HL-60 (cell line): Measurements from ENCODE around the gene NBPF3.

ENCODE experiments used
- GABPA ChIP-seq: IDR thresholded peaks from 2 replicates; pipeline ENCODE4 v1.6.1; 2012; ENCODE audit warnings: low read depth
- POLR2AphosphoS5 ChIP-seq: IDR thresholded peaks from 2 replicates; pipeline ENCODE4 v1.6.1; 2012; ENCODE audit warnings: low read depth
- REST ChIP-seq: IDR thresholded peaks from 2 replicates; pipeline ENCODE4 v1.6.1; 2012; ENCODE audit warnings: low read depth; ENCODE audit not compliant: insufficient replicate concordance
- TF ChIP-seq, protein P1 (sequence below): IDR thresholded peaks from one replicate; pipeline ENCODE4 v1.5.1; 2011; ENCODE audit warnings: low read length, control low read depth, inconsistent platforms; ENCODE audit not compliant: insufficient read depth

DNA sequence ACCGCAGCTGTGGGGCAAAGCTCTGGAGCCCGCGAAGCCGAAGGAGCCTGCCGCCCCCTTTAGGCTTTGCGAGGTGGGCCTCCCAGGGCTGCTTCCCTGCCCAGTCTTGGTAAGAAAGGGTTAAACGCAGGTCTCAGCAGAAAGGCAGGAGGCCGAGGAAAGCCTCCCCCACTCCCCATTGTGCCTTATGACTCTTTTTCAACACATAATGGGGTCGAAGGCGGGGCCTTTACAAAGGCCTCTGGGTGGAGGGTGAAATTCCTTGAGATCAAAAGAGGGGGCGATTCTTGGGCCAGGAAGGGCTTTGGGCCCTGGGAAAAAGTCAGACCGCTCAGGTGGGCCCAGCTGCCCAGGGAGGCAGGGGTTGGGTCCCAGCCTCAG, 70.2 kb downstream of the NBPF3 start:
- TF ChIP-seq, protein P1, sequence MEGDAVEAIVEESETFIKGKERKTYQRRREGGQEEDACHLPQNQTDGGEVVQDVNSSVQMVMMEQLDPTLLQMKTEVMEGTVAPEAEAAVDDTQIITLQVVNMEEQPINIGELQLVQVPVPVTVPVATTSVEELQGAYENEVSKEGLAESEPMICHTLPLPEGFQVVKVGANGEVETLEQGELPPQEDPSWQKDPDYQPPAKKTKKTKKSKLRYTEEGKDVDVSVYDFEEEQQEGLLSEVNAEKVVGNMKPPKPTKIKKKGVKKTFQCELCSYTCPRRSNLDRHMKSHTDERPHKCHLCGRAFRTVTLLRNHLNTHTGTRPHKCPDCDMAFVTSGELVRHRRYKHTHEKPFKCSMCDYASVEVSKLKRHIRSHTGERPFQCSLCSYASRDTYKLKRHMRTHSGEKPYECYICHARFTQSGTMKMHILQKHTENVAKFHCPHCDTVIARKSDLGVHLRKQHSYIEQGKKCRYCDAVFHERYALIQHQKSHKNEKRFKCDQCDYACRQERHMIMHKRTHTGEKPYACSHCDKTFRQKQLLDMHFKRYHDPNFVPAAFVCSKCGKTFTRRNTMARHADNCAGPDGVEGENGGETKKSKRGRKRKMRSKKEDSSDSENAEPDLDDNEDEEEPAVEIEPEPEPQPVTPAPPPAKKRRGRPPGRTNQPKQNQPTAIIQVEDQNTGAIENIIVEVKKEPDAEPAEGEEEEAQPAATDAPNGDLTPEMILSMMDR, result no peak
- TF ChIP-seq GABPA, result no peak
- TF ChIP-seq POLR2AphosphoS5, result no peak
- TF ChIP-seq REST, result no peak
